Activated naive CD8-positive, alpha-beta T cell treated with anti-CD3 and anti-CD28 coated beads, Interleukin-2, amount 50 U/mL, for 24 hours (primary cell): ENCODE measurements around the gene SWSAP1.

Experiments used
- ATAC-seq: fragments of 150-1000 bp; cut with Tn5 transposase; one replicate; pipeline ENCODE4 v1.10.0; 2021
- DNase-seq: peaks from one replicate; pipeline ENCODE4 v3.0.0; 2021
- H3K27ac Mint-ChIP-seq: one replicate; pipeline ENCODE4 v1.8.0; 2021; ENCODE audit warnings: mild to moderate bottlenecking, mixed read lengths
- H3K27me3 Mint-ChIP-seq: one replicate; pipeline ENCODE4 v1.8.0; 2021; ENCODE audit warnings: mixed read lengths
- H3K36me3 Mint-ChIP-seq: one replicate; pipeline ENCODE4 v1.8.0; 2021; ENCODE audit warnings: low read depth, mixed read lengths
- H3K4me1 Mint-ChIP-seq: one replicate; pipeline ENCODE4 v1.8.0; 2021; ENCODE audit warnings: mixed read lengths
- H3K4me3 Mint-ChIP-seq: one replicate; pipeline ENCODE4 v1.8.0; 2021; ENCODE audit warnings: mild to moderate bottlenecking, moderate library complexity, mixed read lengths
- H3K9me3 Mint-ChIP-seq: one replicate; pipeline ENCODE4 v1.8.0; 2021; ENCODE audit warnings: mixed read lengths

The SWSAP1 gene

GRCh38 chr19:11423791-11424181 lies 49.3 kb downstream of the SWSAP1 start:
- Mint-ChIP-seq H3K27ac (no peak overlapping the region), H3K27me3 (peaks cover 45% of the 10 kb centered on the region), H3K4me3 (no peak overlapping the region), H3K4me1 (peaks cover 35% of the 10 kb centered on the region), H3K36me3 (no peaks in the 10 kb centered on the region), H3K9me3 (no peaks in the 10 kb centered on the region)
- DNase-seq = no peak
- ATAC-seq = no peak
